DND-41 (cell line): ENCODE measurements around the gene ABCA2.

ENCODE experiments used
- CTCF ChIP-seq: IDR thresholded peaks from 2 replicates; pipeline ENCODE4 v1.5.1; 2012; ENCODE audit warnings: borderline replicate concordance, low read length, moderate library complexity, mild to moderate bottlenecking; ENCODE audit not compliant: poor library complexity, severe bottlenecking; ENCODE audit errors: extremely low read depth
- EZH2 ChIP-seq: IDR thresholded peaks from 3 replicates; pipeline ENCODE4 v1.6.1; 2012; ENCODE audit warnings: borderline replicate concordance, low read depth, mild to moderate bottlenecking, moderate library complexity, low read length, inconsistent platforms; ENCODE audit not compliant: severe bottlenecking

- TF ChIP-seq CTCF (no peak), EZH2 (no peak)
Measured at GRCh38 chr9:137073992-137074399, 46.0 kb upstream of the ABCA2 start.
